ENCODE measurements around the gene MB21D2. TPM values are rescaled to one million over a fixed set of nuclear protein-coding genes. Genes with fewer than 3 reads are reported as not detected.
A peak's percentile ranks its signal among the peaks of the same experiment; 100 is the strongest.

The MB21D2 gene
- total RNA-seq, 2 experiments from 2014 or later: 19.8 to 21.0 TPM

DNA sequence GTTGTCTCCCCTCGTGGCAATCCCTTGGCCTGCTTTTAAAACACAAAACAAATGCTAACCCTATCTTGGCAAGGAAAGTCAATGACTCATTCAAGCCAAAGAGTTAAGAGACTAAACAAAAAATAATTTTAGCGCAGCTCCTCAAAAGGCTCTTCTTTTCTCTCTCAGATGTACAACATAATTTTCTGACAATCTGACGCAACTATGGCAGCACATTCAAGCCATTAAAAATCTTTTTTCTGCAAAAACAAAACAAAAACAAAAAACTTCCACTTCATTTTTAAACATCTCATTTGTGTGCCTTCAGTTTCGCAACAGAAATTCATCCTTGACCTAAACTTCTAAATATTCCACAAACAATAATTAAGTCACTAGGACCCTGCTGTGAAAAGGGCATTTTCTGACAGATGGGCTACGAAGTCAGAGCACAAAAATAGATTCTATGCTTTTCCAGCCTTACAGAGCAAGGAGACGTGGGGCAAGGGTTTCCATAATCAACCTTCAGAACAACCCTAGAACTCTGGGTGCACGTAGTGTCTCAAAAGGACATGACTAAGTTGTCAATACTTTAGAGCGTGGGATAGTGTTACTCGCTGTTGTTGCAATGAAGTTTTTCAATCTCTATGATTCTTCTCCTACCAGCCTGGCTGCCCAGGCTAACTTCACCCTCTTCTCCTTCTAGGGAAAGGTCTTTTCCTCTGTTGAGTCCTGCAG lies 84.3 kb downstream of the MB21D2 start:
- Mint-ChIP-seq H3K4me1 (peaks cover 64% of the 10 kb centered on the region), H3K27ac (no peak overlapping the region), H3K4me3 (no peak overlapping the region), H3K27me3 (no peaks in the 10 kb centered on the region), H3K9me3 (no peaks in the 10 kb centered on the region), H3K36me3 (ENCODE audit: low read depth) (peaks cover 51% of the 10 kb centered on the region)
- POLR2A ChIA-PET: interaction anchor here (1.3 kb wide), 1 partner anchor 16 kb away, joined by 4 read pairs; no protein-coding TSS in a partner anchor
- DNase-seq: no peak
- CTCF ChIA-PET: no interaction called here

DNA sequence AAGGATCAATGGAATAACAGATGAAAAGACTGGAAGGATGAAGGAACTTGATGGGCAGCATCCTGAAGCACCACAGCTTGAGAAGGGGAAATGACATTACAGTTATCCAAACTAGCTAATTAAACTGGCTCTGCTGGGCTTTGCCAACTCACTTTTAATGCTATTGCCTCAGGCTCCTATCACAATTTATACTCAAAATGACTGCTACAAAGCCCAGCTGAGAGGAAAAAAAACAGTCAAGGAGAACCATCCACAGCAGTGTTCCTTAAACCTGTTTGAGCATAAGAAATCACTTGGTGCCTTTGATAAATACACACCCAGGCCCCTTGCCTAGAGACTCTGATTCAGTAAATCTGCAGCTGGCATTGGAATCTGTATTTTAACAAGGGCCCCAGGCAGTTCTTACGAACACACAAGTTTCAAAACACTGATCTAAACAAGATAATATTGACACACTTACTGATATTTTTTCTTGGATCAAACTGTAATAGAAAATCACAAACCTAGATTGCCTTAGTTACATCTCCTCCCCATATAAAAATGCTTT lies 85.8 kb downstream of the MB21D2 start:
- H3K4me1 Mint-ChIP-seq: peaks cover 52% of the 10 kb centered on the region
- H3K27ac Mint-ChIP-seq: peak overlapping the region; percentile 47
- no peak overlapping the region for H3K4me3 Mint-ChIP-seq
- no peak for DNase-seq
- H3K36me3 Mint-ChIP-seq (ENCODE audit: low read depth): peaks cover 44% of the 10 kb centered on the region
- H3K9me3 Mint-ChIP-seq: no peaks in the 10 kb centered on the region
- H3K27me3 Mint-ChIP-seq: no peaks in the 10 kb centered on the region
- ChIA-PET POLR2A (interaction anchor here (1.3 kb wide), 1 partner anchor 15 kb away, joined by 4 read pairs; no protein-coding TSS in a partner anchor), CTCF (no interaction called here)

DNA sequence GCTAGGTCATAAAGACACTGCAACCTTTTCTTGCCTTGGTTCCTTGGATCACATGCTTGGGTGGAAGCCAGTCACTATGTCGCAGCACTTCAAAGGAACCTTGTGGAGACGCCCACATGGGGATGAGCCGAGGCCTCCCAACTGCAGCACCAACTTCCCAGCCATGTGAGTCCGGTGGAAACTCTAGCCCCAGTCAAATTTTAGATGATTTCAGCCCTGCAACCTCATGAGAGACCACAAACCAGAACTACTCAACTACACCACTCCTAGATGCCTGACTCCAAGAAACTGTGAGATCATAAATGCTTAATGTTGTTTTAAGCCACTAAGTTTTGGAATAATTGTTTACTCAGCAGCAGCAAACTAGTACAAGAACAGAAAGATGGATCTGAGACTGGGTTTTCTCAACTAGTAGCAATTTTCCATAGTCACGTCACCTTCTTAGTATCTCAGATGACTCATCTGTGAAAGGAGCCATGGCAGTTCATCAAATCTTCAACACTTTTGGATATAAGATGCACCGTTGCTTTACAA lies 86.5 kb downstream of the MB21D2 start:
- Mint-ChIP-seq H3K27me3 (no peaks in the 10 kb centered on the region), H3K9me3 (peaks cover under 1% of the 10 kb centered on the region), H3K4me3 (no peak overlapping the region), H3K36me3 (ENCODE audit: low read depth) (peaks cover 46% of the 10 kb centered on the region), H3K4me1 (peaks cover 48% of the 10 kb centered on the region), H3K27ac (peak overlapping the region; percentile 47)
- DNase-seq: no peak
- CTCF ChIA-PET: no interaction called here
- POLR2A ChIA-PET: no interaction called here

DNA sequence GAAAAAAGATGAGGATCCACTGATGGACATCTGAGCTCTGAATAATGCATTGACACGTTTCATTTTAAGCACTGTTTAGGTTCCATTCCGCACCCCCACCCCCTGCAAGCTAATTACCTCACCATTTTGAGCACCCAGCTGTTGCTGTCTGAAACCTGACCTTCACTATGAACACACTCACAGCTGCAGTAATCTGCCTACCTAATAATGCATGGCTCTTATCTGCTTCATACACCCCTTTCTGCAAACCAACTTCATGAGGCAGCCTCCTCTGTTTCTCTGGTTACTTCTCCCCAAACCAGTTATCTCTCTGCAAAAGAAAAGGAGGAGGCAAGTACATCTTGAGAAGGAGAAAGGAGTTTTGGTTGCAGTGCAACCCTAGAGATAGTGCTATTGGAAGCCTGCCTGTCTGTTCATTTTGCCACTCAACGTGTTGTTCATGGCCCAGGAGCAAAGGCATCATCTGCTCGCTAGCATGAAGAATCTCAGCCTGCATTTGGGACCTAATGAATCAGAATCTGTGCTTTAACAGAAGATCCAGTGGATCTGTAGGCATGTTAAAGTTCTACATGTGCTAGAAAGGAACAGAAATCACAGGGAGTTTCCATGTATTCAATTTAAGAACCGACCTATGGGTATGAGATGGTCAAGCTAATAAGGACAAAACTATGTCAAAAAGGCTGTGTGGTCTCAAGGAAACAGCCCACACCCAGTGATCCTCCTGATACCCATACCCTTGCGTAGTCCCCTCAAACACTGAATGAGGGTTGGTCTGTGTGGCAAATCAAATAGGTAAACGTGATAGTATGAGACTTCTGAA lies 87.2 kb downstream of the MB21D2 start:
- H3K4me1 Mint-ChIP-seq: peaks cover 47% of the 10 kb centered on the region
- peaks cover 43% of the 10 kb centered on the region for H3K36me3 Mint-ChIP-seq (ENCODE audit: low read depth)
- ChIA-PET POLR2A (no interaction called here), CTCF (no interaction called here)
- no peak overlapping the region for H3K4me3 Mint-ChIP-seq
- DNase-seq: no peak
- no peak overlapping the region for H3K27ac Mint-ChIP-seq
- H3K27me3 Mint-ChIP-seq: no peaks in the 10 kb centered on the region
- H3K9me3 Mint-ChIP-seq: peaks cover 2% of the 10 kb centered on the region

DNA sequence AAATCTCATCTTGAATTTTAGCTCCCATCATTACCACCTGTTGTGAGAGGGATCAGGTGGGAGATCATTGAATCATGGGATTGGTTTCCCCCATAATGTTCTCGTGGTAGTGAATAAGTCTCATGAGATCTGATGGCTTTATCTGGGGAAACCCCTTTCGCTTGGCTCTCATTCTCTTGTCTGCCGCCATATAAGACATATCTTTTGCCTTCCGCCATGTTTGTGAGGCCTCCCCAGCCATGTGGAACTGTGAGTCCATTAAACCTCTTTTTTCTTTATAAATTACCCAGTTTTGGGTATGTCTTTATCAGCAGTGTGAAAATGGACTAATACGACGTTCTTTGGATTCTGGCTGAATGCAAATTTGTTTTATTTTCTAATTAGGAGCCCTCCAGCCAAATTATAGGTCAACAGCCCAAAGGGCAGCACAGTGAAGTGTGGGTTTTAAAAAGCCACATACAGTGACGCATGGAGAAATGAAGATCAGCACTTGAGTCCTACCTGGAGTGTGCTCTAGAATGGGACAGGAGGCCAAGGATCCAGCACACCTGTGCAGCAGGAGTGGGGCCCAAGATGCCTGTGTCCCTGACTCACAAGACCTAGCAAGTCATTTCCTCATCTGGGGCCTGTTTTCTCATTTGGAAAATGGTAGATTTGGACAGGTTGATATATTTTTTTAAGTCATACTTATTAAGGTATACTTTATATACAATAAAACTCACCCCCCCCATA lies 89.6 kb downstream of the MB21D2 start:
- H3K9me3 Mint-ChIP-seq: peaks cover 2% of the 10 kb centered on the region
- ChIA-PET CTCF (interaction anchor here (1.1 kb wide), 1 partner anchor 11 kb away, joined by 3 read pairs; no protein-coding TSS in a partner anchor), POLR2A (no interaction called here)
- H3K4me3 Mint-ChIP-seq: no peak overlapping the region
- H3K27ac Mint-ChIP-seq: no peak overlapping the region
- peaks cover 37% of the 10 kb centered on the region for H3K36me3 Mint-ChIP-seq (ENCODE audit: low read depth)
- H3K4me1 Mint-ChIP-seq: peaks cover 32% of the 10 kb centered on the region
- no peak for DNase-seq
- no peaks in the 10 kb centered on the region for H3K27me3 Mint-ChIP-seq

DNA sequence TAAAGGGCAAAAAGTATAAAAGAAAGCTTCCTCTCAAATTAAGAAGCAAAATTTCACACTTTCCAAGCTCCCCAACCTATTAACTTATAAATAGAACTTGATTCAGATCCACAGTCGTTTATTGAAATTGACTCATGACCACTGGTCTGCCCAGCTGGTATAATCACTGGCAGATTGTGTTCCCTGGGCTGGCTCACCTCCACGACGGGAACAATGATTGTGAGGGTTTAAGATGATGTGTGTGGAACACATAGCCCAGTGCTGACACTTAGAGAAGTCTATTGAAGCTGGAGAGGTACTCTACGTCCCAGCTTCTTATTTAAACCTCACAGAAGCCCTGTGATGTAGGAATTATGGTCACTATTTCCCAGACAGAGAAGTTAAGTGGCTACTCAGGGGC lies 90.4 kb downstream of the MB21D2 start:
- Mint-ChIP-seq H3K27me3 (no peaks in the 10 kb centered on the region), H3K4me1 (peaks cover 31% of the 10 kb centered on the region), H3K4me3 (no peak overlapping the region), H3K36me3 (ENCODE audit: low read depth) (peaks cover 37% of the 10 kb centered on the region), H3K9me3 (peaks cover 2% of the 10 kb centered on the region), H3K27ac (no peak overlapping the region)
- CTCF ChIA-PET: interaction anchor here (1.0 to 1.1 kb wide), 2 partner anchors 10 to 24 kb away, joined by 3 to 4 read pairs; no protein-coding TSS in a partner anchor
- POLR2A ChIA-PET: no interaction called here
- no peak for DNase-seq

DNA sequence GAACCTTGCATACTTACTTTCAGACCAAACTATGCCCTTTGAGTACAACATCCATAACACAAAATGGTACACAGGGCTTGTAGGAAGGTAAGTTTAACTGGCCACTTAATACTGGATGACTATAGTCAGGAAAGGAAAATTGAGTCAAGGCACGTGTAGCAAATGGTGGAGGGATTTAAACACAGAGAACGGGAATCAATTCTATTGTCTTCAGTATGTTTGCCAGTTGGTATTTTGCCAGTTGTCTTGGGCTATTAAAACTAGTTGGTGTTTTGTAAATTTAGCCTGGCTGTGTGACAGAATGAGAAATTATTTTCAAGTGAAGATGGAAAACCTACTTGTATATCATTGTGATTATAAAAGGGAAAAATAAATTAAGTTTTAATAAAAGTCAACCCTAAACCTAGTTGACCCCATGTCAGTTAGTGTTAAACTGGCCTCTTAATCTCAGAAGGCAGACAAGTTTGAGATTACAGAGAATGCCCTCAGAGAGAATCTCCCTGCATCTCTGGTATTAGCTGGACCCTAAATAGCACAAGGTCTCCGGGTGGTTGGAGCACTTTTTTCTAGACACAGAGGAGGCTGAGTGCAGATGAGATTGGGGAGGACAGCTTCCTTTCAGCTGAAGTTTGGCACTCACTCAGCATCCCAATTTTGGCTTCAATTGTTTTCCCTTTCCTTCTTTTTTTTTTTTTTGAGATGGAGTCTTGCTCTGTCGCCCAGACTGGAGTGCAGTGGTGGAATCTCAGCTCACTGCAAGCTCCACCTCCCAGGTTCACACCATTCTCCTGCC lies 91.2 kb downstream of the MB21D2 start:
- Mint-ChIP-seq H3K27me3 (no peaks in the 10 kb centered on the region), H3K27ac (no peak overlapping the region), H3K4me3 (no peak overlapping the region), H3K4me1 (peaks cover 28% of the 10 kb centered on the region), H3K36me3 (ENCODE audit: low read depth) (peaks cover 32% of the 10 kb centered on the region), H3K9me3 (peaks cover 2% of the 10 kb centered on the region)
- DNase-seq: no peak
- ChIA-PET CTCF (interaction anchor here (1.0 to 1.2 kb wide), 3 partner anchors 10 to 214 kb away, joined by 3 to 4 read pairs (median 3); no protein-coding TSS in a partner anchor), POLR2A (no interaction called here)

DNA sequence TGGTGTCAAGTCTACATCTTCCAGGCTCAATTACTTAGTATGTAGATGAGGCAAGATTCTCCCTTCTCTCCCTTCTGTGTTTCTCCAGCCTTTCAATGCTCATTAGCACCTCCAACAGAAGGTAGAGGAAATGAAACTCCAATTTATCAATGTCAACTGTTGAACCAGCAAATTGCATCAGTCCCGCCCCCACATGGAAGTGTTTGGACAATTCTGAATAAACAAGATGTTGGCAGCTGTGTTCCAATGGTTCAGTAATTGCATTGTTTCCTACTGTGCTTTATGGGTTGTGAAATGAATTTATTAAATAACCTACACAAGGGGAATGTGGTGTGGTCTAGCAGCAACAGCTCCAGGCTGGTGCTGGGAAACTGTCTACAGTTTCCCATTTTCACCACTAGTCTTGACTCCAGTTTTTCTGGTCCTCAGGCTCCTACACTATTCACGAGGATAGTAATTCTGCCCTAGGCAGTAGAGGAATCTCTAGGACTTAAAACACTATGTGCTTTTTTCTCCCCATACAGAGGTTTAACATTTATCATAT lies 91.9 kb downstream of the MB21D2 start:
- H3K4me3 Mint-ChIP-seq: no peak overlapping the region
- POLR2A ChIA-PET: no interaction called here
- peaks cover 26% of the 10 kb centered on the region for H3K4me1 Mint-ChIP-seq

DNA sequence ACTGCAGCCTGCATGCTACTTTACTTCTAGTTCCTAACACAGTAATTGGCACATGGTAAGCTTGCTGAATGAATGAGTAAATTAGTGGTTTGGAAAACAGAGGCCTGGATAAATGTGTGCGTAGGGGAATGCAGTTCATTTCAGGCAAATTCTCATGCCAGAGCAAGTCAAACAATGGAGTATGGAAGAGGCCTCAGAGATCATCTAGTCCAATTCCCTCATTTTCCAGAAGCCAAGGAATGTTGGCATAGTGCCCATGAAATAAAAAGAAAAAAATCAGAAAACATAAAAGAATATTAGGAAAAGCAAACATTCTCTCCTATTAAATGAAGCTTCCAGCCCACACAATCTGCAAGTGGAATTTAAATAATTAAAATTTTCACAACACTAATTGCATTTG lies 92.4 kb downstream of the MB21D2 start:
- H3K27me3 Mint-ChIP-seq: no peaks in the 10 kb centered on the region
- no peak overlapping the region for H3K4me3 Mint-ChIP-seq
- peaks cover 2% of the 10 kb centered on the region for H3K9me3 Mint-ChIP-seq
- H3K27ac Mint-ChIP-seq: no peak overlapping the region
- no peak for DNase-seq
- peaks cover 22% of the 10 kb centered on the region for H3K36me3 Mint-ChIP-seq (ENCODE audit: low read depth)
- peaks cover 25% of the 10 kb centered on the region for H3K4me1 Mint-ChIP-seq
- CTCF ChIA-PET: no interaction called here
- POLR2A ChIA-PET: no interaction called here

More for the DNA sequence above, 91.9 kb downstream of the MB21D2 start:
- Mint-ChIP-seq H3K27me3 (no peaks in the 10 kb centered on the region), H3K9me3 (peaks cover 2% of the 10 kb centered on the region), H3K36me3 (ENCODE audit: low read depth) (peaks cover 27% of the 10 kb centered on the region), H3K27ac (no peak overlapping the region)
- DNase-seq: no peak
- CTCF ChIA-PET: interaction anchor here (1.2 kb wide), 1 partner anchor 215 kb away, joined by 3 read pairs; no protein-coding TSS in a partner anchor

DNA sequence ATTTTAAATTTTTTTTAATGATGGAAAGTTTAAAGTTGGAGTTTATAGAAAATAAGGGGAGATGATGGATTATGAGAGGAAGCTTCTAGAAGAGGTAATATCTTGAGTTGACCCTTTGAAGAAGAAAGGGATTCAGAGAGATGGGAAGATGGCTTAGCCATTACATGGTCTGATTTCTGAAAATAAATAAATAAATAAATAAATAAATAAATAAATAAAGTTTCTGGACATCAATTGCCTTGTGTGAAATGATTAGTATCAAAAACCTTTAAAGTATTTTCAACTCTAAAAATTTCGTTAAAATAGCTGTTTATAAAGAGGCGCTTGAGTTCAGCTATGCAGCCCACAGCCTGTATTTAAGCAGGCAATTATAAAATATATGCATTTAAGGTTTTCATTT lies 93.3 kb downstream of the MB21D2 start:
- Mint-ChIP-seq H3K4me3 (no peak overlapping the region), H3K9me3 (peaks cover 2% of the 10 kb centered on the region), H3K36me3 (ENCODE audit: low read depth) (peaks cover 17% of the 10 kb centered on the region), H3K27ac (no peak overlapping the region), H3K27me3 (no peaks in the 10 kb centered on the region), H3K4me1 (peaks cover 32% of the 10 kb centered on the region)
- POLR2A ChIA-PET: interaction anchor here (1.1 kb wide), 1 partner anchor 57 kb away, joined by 3 read pairs; no protein-coding TSS in a partner anchor
- CTCF ChIA-PET: no interaction called here
- DNase-seq: no peak

DNA sequence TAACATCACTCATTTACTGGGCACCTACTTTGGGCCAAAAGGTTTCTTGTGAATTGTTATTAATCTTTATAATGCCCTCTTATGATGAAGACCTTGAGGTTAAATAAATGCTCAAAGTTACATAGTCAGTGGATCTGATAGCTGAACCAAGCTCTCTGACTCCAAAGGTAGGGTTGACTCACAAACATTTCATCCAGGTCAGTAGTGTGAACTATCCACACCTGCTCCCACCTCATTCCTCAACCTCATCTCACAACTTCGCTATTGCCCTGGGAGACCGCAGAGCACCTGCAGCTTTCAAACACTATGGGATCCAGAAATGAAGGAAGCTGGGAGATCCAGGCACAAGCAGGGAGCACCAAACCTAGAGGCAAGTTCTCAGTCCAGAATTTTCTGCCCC lies 96.5 kb downstream of the MB21D2 start:
- peaks cover 6% of the 10 kb centered on the region for H3K36me3 Mint-ChIP-seq (ENCODE audit: low read depth)
- DNase-seq: no peak
- H3K9me3 Mint-ChIP-seq: peaks cover 1% of the 10 kb centered on the region
- H3K27me3 Mint-ChIP-seq: no peaks in the 10 kb centered on the region
- ChIA-PET POLR2A (interaction anchor here (1.1 kb wide), 1 partner anchor 78 kb away, joined by 3 read pairs; no protein-coding TSS in a partner anchor), CTCF (no interaction called here)
- H3K4me3 Mint-ChIP-seq: no peak overlapping the region
- peaks cover 58% of the 10 kb centered on the region for H3K4me1 Mint-ChIP-seq
- H3K27ac Mint-ChIP-seq: no peak overlapping the region
